GM10266 (cell line): ENCODE data around the gene PTPRG.

Experiments
- DNase-seq: peaks from one replicate; pipeline ENCODE4 v3.0.0; 2012; ENCODE audit errors: extremely low spot score
- TF ChIP-seq, protein P1 (sequence below): IDR thresholded peaks from 2 replicates; pipeline ENCODE4 v1.5.1; 2012; ENCODE audit warnings: mild to moderate bottlenecking, low read depth; ENCODE audit not compliant: control insufficient read depth, insufficient read depth; ENCODE audit errors: missing control alignments

The PTPRG gene

DNA sequence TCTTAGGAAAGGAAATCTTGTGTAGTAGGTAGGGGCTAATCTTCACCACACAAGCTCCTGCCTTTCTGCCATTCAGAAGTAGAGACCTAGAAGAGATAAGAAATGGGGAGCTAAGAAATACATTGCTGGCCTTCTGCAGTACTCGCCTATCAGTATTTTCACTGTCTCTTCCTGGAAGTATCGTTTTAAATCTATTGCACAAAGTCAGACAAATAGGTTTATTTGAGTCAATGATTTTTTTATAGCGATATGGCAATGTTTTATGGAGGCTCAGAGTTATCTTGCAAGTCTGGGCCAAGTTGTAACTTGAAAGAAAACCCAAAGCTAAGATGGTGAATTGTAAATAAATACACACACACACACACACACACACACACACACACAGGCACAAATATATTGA is 103.8 kb downstream of the PTPRG start:
- no peak for DNase-seq
- TF ChIP-seq, protein P1, sequence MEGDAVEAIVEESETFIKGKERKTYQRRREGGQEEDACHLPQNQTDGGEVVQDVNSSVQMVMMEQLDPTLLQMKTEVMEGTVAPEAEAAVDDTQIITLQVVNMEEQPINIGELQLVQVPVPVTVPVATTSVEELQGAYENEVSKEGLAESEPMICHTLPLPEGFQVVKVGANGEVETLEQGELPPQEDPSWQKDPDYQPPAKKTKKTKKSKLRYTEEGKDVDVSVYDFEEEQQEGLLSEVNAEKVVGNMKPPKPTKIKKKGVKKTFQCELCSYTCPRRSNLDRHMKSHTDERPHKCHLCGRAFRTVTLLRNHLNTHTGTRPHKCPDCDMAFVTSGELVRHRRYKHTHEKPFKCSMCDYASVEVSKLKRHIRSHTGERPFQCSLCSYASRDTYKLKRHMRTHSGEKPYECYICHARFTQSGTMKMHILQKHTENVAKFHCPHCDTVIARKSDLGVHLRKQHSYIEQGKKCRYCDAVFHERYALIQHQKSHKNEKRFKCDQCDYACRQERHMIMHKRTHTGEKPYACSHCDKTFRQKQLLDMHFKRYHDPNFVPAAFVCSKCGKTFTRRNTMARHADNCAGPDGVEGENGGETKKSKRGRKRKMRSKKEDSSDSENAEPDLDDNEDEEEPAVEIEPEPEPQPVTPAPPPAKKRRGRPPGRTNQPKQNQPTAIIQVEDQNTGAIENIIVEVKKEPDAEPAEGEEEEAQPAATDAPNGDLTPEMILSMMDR = no peak

DNA sequence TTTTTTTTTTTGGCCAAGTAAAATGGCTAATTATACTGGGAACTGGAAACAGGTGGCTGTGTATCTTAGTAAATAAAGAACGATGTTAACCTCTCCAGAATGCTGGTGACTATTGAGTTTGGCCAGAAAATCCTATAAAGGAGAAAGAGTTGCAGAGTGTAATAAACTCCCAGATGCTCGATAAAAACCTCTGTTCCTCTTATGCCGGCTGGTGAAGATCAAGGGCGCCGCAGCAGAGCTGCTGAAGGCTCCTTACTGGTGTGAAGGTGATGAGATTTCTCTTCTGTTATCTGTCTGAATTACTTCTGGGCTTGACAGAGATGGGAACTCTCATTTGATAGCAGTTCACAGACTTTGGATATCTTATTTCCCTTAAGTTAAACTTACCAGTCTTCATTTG is 104.6 kb downstream of the PTPRG start:
- TF ChIP-seq, protein P1 = no peak
- no peak for DNase-seq

DNA sequence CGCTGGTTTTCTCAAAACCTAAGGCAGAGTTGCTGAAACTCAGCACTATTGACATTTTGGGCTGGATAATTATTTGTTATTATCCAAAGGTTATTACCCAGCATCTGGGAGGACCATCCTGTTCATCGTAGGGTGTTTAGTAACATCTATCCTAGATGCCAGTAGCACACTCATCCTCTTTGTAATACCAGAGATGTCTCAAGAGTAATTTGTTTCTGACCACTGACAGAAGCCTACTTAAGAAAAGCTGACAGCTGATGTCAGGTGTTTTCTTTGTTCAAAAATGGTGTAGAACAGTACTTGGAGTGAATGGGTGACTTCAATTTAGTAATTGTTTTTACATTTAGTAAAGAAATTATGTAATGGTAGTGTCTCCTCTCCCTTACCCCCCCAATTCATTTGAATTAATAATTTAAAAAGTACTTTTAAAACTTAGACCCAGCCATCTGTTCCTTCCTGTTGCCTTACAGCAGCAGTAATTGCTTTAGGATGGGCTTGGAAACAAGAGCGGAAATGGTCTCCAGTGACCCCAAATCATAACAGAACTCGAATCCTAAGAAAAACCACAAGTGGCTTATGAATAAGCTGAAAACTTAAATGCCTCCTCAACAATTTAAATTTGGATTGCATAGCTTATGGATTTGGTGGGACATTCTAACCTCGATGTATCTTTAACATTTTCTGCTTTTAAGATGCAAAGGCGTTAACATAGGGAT is 105.4 kb downstream of the PTPRG start:
- TF ChIP-seq, protein P1 = no peak
- DNase-seq = no peak

DNA sequence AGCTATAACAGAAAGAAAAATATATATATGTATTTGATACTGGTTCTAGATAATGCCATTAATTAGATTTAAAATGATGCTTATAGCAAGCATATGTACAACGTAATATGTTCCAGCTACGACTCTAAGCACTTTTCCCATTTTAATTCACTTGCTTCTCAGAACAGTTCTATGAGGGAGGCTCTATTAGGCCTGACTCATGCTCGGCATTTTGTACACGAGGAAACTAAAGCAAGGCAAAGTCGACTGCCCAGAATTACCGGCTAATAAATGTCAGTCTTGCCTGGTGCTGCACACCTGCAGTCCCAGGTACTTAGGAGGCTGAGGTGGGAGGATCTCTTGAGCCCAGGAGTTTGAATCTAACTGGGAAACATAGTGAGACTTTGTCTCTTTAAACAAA is 106.0 kb downstream of the PTPRG start:
- TF ChIP-seq, protein P1 = no peak
- DNase-seq = no peak

DNA sequence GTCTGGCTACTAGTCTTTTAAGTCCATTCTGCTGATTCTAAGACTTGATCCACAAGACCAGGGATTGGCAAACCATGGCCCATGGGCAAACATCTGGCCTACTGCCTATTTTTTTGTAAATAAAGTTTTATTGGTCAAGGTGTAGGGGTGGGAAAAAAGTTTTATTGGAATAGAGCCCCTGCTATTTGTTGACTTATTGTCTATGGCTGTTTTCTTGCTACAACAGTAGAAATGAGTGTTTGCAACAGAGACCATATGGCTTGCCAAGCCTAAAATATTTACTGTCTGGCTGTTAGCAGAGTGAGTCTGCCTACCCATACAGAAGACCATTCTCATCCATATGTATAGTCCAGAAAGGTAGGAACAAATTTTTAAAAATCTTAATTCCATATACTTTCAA is 106.4 kb downstream of the PTPRG start:
- DNase-seq = no peak
- TF ChIP-seq, protein P1 = no peak

DNA sequence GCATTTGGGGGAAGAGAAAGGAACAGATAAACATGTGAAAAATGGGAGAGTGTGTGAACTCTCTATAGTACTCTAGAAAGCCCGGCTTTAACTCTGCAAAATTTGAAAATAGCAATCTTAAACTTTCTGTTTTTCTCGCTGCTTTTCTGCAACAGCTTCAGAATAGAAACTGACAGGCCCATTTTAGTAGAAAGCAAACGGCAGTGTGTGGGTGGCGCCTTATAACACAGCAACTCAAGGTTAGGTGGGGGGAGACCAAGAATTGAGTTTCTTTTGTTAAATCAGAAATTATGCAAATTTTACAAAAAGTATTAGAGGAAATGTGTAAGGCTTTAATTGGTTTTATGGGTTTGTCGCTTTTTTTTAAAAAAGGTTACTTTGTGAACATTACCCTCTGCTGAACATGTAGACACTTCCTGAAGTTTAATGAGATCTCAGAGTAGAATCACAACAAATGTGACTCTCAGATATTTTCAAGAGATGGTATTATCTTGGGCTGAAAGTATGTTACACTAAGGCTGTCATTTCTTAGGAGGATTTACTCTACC is 107.0 kb downstream of the PTPRG start:
- TF ChIP-seq, protein P1 = no peak
- no peak for DNase-seq

DNA sequence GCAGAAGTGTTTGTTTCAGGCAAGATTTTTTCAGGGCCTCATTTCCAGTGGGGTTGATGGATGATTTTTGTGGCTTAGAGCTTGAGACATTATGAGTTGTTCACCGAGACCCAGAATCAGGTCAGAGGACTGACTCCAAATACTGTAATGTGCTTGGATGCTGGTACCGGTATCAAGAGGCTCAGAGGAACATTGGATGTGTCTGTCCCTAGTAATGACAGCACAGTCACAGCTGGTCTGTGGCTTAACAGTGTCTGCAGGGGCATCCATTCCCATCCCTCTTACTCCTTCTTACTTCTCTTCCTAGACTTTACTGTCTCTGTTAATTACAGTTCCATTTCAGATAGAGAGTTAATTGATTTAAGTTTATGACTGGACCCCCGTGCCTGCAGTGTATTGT is 107.8 kb downstream of the PTPRG start:
- DNase-seq = no peak

More for the DNA sequence above, 107.8 kb downstream of the PTPRG start:
- TF ChIP-seq, protein P1 = no peak
